ENCODE data around the gene VWDE. TPM values are rescaled to one million over a fixed set of nuclear protein-coding genes. Genes with fewer than 3 reads are reported as not detected.

VWDE gene
- total RNA-seq, 1 donor = 1.6 TPM

DNA sequence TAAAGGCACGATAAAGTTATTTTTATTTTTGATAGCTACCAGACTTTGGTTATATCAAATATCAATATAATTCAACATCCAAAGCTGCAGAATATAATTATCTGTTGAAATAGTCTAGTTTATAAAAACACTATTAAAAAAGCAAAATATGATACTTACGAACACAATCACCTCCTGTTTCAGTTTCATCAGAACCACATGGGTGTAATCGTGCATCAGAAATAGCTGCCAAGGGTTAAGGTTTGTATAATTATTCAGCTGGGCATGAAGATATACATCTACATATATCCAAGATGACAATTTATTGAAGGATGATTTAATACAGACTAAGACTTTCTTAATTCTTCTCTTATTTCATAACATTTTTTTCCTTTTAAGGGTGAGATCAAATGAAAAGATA, 20.3 kb downstream of the VWDE start:
- Histone ChIP-seq H3K4me3 (ENCODE audit: low read length) (no peak overlapping the region), H3K4me1 (ENCODE audit: insufficient read depth, low read length) (no peaks in the 10 kb centered on the region), H3K9me3 (ENCODE audit: low read depth, low read length) (no peaks in the 10 kb centered on the region), H3K27me3 (ENCODE audit: insufficient read depth, low read length) (no peaks in the 10 kb centered on the region)

DNA sequence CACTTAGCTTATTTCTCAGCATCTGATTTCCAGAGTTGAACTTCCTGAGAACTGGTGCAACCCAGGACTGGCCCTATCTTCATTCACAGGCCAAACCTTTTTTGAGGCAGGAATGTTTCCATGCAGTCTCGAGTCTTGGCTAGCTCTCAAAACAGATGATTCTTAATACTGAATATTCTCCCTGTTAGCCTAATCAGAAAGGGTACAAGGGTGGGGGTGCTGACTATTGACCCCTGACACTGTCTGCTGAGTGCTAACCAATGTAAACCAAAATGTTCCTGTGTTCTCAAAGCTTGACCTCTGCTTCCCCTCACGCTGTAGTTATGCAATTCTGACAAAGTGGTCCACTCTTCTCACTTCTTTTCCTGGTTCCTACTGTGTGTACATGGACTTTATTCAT, 25.3 kb downstream of the VWDE start:
- no peaks in the 10 kb centered on the region for H3K9me3 ChIP-seq (ENCODE audit: low read depth, low read length)
- no peak overlapping the region for H3K4me3 ChIP-seq (ENCODE audit: low read length)
- no peaks in the 10 kb centered on the region for H3K4me1 ChIP-seq (ENCODE audit: insufficient read depth, low read length)
- no peaks in the 10 kb centered on the region for H3K27me3 ChIP-seq (ENCODE audit: insufficient read depth, low read length)

DNA sequence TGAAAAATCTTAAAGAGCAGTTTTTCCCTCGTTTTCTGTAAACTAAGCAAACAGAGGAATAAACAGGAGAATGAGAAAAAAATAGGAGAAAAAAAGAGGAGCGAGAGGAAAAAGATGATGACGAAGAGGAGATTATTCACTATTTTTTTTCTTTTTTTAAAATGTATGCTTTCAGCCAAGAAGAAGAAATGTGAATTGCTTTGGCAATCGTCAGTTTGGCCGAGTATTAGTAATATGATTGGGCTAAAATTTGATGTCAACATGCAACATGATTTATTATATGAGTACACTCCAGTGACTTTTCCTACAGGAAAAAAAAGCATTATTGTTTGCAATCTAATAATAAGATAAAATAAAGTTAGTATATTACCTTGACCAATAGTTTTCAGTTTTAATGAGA, 26.3 kb downstream of the VWDE start:
- H3K27me3 ChIP-seq (ENCODE audit: insufficient read depth, low read length) = no peaks in the 10 kb centered on the region
- H3K4me1 ChIP-seq (ENCODE audit: insufficient read depth, low read length) = no peaks in the 10 kb centered on the region
- H3K4me3 ChIP-seq (ENCODE audit: low read length) = no peak overlapping the region
- H3K9me3 ChIP-seq (ENCODE audit: low read depth, low read length) = no peaks in the 10 kb centered on the region

DNA sequence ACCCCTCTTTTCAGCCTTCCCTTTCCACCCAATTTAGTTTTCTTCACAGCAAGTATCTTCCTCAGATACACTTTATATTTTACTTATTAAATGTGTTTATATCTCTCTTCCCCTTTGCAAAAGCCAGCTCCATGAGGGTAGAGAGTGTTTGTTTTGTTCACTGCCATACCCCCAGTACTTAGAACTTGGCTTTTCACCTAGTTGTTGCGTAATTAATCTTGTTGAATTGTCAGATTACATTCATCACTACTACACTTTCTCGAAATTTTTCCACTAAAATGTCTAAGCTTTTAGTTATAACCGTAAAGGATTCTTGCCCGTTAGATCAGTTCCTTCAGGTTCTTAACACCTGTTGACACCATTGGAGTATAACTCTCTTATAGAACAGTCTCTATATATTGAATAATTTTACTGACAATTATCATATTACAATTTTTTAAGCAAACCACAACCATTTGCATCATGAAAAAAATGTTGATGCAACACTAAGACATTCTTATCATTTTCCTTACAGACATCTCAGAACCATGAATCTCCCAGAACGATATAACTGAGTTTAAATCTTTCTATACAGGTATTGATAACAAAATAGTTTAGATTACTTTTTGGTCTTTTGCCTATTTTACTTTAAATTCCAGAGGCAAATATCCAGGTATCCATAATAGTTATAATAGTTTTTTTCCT, 29.9 kb downstream of the VWDE start:
- no peaks in the 10 kb centered on the region for H3K27me3 ChIP-seq (ENCODE audit: insufficient read depth, low read length)
- no peaks in the 10 kb centered on the region for H3K9me3 ChIP-seq (ENCODE audit: low read depth, low read length)
- H3K4me1 ChIP-seq (ENCODE audit: insufficient read depth, low read length) = no peaks in the 10 kb centered on the region
- H3K4me3 ChIP-seq (ENCODE audit: low read length) = no peak overlapping the region

DNA sequence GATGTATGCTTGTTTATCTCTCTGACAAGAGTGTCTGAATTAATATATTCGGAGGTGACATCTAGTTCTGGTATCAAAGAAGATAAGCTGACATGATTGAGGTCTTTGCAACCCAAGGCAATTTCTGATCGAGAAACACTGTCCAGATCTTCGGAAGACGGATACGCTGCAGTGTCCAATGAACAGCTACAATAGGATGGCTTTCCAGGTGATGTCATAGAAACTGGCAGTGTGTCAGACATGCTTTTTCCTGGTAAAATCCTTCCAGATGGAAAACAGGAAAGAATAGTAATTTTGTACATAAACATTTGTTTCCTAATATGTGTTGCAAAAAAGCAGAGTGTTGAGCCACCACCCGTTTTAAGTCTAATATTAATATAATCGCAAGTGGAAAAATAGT, 33.4 kb downstream of the VWDE start:
- H3K4me1 ChIP-seq (ENCODE audit: insufficient read depth, low read length) = no peaks in the 10 kb centered on the region
- no peaks in the 10 kb centered on the region for H3K27me3 ChIP-seq (ENCODE audit: insufficient read depth, low read length)
- no peak overlapping the region for H3K4me3 ChIP-seq (ENCODE audit: low read length)
- no peaks in the 10 kb centered on the region for H3K9me3 ChIP-seq (ENCODE audit: low read depth, low read length)

DNA sequence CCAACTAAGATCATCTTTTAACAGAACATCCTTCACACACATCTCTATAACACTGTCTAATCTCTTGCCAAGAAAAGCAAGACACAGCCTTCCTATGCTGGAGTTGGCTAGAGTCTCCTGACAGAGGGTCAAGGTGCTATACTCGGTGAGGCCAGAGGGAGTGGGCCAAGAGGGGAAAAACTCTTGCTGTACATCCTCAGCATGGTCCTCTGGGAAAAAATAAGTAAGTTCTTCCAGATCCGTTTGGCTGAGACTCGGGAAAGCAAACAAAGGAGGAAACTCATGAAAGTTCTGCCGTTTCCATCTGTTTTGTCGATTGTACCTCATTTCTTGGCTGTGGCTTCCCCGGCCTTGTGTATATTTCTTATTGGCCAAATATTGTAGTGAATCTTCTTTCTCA, 33.9 kb downstream of the VWDE start:
- H3K4me3 ChIP-seq (ENCODE audit: low read length) = no peak overlapping the region
- no peaks in the 10 kb centered on the region for H3K27me3 ChIP-seq (ENCODE audit: insufficient read depth, low read length)
- no peaks in the 10 kb centered on the region for H3K9me3 ChIP-seq (ENCODE audit: low read depth, low read length)
- H3K4me1 ChIP-seq (ENCODE audit: insufficient read depth, low read length) = no peaks in the 10 kb centered on the region

DNA sequence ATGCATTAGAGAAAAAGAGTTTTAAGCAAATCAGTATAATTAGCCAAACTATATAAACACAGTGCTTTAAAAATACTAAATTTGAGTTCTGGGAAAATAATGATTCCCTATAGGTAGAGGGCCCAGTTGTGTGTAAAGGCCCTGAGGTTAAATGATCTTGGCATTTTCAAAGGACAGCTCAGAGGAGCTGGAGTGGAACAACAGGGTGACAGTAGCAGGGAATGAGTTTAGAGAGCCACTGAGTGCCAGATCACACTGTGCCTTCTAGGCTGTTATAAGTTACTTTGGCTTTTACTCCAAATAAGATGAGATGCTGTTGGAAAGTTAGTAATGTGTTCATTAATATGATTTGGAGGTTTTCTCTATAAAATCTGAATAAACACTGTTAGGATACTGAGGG, 34.6 kb downstream of the VWDE start:
- Histone ChIP-seq H3K9me3 (ENCODE audit: low read depth, low read length) (no peaks in the 10 kb centered on the region), H3K4me1 (ENCODE audit: insufficient read depth, low read length) (no peaks in the 10 kb centered on the region), H3K27me3 (ENCODE audit: insufficient read depth, low read length) (no peaks in the 10 kb centered on the region), H3K4me3 (ENCODE audit: low read length) (no peak overlapping the region)

DNA sequence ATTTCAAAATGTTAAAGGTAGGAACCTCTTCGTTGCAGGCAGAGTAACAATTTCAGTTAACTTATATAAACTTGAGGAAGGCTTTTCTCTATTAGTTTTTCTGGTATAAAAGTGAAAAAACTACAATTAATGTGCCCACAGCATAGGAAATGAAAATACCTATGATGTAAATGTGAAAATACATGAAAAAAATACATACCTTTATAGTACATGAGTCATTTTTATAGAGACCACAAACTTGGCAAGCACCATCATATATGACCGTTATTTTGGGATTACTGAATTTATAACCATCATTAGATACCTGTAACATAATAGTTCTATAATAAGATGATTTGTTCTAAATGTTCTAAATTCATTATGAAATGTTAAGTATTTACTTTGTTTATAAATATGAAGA, 42.7 kb downstream of the VWDE start:
- Histone ChIP-seq H3K4me1 (ENCODE audit: insufficient read depth, low read length) (no peaks in the 10 kb centered on the region), H3K9me3 (ENCODE audit: low read depth, low read length) (no peaks in the 10 kb centered on the region), H3K27me3 (ENCODE audit: insufficient read depth, low read length) (no peaks in the 10 kb centered on the region), H3K4me3 (ENCODE audit: low read length) (no peak overlapping the region)

DNA sequence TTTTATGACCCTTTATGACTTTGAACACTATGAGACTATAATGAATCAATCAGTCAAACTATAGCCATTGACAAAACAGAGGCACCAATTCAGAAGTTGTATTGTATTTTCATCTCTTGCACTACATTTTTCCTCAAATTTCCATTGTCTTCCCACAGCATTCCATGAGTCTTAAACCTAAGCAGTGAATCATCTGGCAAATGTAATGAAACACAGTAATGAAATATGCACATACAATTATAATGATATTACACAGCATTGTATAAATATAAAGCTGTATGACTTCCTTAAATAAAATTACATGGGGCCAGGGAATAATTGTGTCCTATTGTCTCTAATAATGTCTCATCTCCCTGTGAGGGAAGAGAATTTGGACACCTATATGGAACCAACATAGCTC, 45.0 kb downstream of the VWDE start:
- no peak overlapping the region for H3K4me3 ChIP-seq (ENCODE audit: low read length)
- no peaks in the 10 kb centered on the region for H3K9me3 ChIP-seq (ENCODE audit: low read depth, low read length)
- H3K27me3 ChIP-seq (ENCODE audit: insufficient read depth, low read length) = no peaks in the 10 kb centered on the region
- no peaks in the 10 kb centered on the region for H3K4me1 ChIP-seq (ENCODE audit: insufficient read depth, low read length)

DNA sequence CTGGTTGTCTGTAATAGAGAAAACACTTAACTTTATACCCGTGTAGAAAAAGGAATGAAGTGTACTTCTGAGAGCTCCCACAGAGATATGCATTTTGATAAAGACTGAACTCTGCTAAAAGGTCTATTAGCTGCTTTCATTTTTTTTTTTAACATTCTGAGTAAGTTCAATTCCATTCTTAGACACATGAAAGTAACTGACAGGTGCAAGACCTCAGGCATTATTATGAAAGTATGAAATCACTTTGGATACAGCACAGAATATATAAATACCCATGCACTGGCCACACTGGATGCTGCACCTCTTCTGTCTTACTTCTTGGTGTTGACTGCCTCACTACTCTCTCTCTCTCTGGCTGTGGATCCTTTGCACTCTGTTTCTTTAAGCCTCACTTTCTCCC, 46.2 kb downstream of the VWDE start:
- H3K4me1 ChIP-seq (ENCODE audit: insufficient read depth, low read length) = no peaks in the 10 kb centered on the region
- H3K9me3 ChIP-seq (ENCODE audit: low read depth, low read length) = no peaks in the 10 kb centered on the region
- no peak overlapping the region for H3K4me3 ChIP-seq (ENCODE audit: low read length)
- H3K27me3 ChIP-seq (ENCODE audit: insufficient read depth, low read length) = no peaks in the 10 kb centered on the region

DNA sequence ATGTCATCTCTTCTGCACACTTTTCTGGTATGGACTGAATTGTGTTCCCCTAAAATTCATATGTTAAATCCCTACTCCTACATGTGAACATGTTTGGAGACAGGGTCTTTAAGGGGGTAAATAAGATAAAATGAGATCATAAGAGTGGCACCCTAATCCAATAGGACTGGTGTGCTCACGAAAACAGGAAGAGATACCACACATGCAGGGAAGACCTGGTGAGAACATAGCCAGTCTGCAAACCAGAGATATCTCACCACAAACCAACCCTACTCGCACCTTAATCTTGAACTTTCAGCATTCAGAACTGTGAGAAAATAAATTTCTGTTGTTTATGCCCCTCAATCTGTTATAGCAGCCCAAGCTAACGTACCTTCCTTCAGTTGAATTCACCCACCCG, 51.8 kb downstream of the VWDE start:
- H3K4me1 ChIP-seq (ENCODE audit: insufficient read depth, low read length) = no peaks in the 10 kb centered on the region
- no peaks in the 10 kb centered on the region for H3K27me3 ChIP-seq (ENCODE audit: insufficient read depth, low read length)
- H3K4me3 ChIP-seq (ENCODE audit: low read length) = no peak overlapping the region
- no peaks in the 10 kb centered on the region for H3K9me3 ChIP-seq (ENCODE audit: low read depth, low read length)

DNA sequence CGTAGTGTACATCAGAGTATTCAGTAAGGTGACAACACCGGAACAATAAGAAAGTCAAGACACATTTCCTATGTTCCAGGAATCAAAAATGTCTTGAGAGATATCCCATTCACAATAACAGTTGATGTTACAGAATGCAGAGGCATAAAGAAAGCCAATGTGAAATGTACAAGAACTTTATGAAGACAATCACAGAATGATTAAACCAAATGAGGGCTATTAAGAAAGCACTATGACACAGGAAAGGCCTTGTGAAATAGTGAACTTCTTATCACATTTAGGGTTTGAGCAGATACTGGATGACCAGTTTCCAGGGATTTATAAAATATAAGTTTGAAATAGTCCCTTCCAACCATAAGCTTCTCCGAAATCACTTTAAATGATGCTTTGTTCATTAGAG, 52.7 kb downstream of the VWDE start:
- H3K27me3 ChIP-seq (ENCODE audit: insufficient read depth, low read length) = no peaks in the 10 kb centered on the region
- H3K4me3 ChIP-seq (ENCODE audit: low read length) = no peak overlapping the region
- H3K9me3 ChIP-seq (ENCODE audit: low read depth, low read length) = no peaks in the 10 kb centered on the region
- no peaks in the 10 kb centered on the region for H3K4me1 ChIP-seq (ENCODE audit: insufficient read depth, low read length)

DNA sequence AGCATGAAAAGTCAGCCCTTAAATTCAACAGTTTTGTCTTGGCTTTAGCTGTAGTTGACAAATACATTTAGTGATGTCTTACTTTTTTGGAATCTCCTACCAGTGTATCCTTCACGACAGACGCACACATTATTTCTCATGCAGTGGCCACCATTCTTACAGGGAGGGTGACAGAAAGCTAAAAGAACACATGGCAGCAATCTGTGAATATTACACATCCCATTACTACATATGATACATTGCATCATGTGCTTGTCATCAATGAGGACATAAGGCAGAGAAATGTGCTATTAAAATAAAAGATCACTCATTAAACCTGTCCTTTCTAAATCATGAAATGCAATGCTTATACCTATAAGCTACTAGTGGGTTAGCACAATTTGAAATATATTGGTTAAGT, 66.6 kb downstream of the VWDE start:
- Histone ChIP-seq H3K9me3 (ENCODE audit: low read depth, low read length) (no peaks in the 10 kb centered on the region), H3K27me3 (ENCODE audit: insufficient read depth, low read length) (no peaks in the 10 kb centered on the region), H3K4me1 (ENCODE audit: insufficient read depth, low read length) (no peaks in the 10 kb centered on the region), H3K4me3 (ENCODE audit: low read length) (no peak overlapping the region)

DNA sequence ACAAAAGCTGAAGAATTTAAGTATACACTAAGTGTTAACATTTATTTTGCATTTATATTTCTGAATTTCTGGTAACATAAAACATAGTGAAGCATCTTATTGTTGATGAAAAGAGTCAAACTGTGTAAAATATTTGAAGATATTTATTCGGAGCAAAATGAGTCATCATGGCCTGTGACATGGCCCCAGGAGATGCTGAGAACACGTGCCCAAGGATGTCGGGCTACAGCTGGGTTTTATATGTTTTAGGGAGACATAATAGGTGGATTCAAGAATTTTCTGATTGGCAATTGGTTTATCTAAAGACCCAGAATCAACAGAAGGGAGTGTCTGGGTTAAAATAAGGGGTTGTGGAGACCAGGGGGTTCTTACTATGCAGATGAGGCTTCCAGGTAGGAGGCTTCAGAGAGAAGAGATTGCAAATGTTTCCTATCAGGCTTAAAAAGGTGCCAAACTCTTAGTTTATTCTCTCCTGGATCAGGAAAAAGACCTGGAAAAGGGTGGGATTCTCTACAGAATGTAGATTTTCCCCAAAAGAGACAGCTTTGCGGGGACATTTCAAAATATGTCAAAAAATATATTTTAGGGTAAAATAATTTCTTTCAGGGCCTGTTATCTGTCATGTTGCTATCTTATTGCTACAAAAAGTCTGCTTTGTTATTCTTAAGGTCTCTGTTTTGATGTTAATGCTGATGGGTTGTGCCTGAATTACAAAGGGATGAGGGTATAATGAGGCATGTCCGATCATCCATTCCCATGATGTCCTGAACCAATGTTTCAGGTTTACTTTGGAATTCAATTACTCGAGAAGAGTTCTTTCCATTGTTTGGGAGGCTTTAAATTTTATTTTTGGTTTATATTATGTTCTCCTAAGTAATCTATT, 74.5 kb downstream of the VWDE start:
- Histone ChIP-seq H3K9me3 (ENCODE audit: low read depth, low read length) (no peaks in the 10 kb centered on the region), H3K27me3 (ENCODE audit: insufficient read depth, low read length) (no peaks in the 10 kb centered on the region), H3K4me3 (ENCODE audit: low read length) (no peak overlapping the region)

DNA sequence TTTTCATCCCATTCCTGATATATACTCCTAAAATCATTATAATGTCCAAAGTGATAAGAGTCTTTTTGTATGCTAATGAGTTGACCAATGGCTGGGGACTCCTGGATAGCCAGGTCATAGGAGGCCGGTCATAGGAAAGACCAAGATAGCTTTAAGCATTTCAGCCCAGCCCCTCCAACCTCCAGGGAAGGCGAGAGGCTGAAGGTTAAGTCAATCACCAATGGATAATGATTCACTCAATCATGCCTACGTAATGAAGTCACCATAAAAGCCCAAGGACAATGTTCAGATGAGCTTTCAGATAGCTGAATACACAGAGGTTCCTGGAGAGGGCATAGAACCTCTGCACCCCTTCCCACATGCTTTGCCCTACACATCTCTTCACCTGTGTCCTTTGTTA, 75.7 kb downstream of the VWDE start:
- Histone ChIP-seq H3K4me1 (ENCODE audit: insufficient read depth, low read length) (no peaks in the 10 kb centered on the region), H3K9me3 (ENCODE audit: low read depth, low read length) (no peaks in the 10 kb centered on the region), H3K27me3 (ENCODE audit: insufficient read depth, low read length) (no peaks in the 10 kb centered on the region), H3K4me3 (ENCODE audit: low read length) (no peak overlapping the region)

More for the DNA sequence above, 74.5 kb downstream of the VWDE start:
- H3K4me1 ChIP-seq (ENCODE audit: insufficient read depth, low read length) = no peaks in the 10 kb centered on the region

DNA sequence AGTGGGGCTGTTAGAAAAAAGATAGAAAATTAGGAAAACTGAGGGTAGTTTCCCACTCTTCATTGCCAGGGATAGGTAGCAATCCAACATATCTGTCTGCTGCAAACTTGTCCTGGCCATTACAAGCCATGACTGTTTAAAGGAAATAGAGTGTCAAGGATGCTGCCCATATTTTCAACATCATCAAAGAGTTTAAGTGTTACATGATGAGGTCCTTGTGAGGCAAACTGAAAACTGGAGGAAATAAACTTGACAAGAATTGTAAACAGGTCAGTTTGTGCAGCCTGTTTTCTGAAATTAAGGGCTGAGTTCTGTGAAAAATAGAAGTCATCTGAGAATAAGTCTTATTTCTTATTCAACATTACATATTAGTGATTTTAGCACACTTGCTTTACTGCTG, 78.0 kb downstream of the VWDE start:
- Histone ChIP-seq H3K4me1 (ENCODE audit: insufficient read depth, low read length) (no peaks in the 10 kb centered on the region), H3K4me3 (ENCODE audit: low read length) (no peak overlapping the region), H3K9me3 (ENCODE audit: low read depth, low read length) (no peaks in the 10 kb centered on the region), H3K27me3 (ENCODE audit: insufficient read depth, low read length) (no peaks in the 10 kb centered on the region)

All from mononuclear cell (primary cell).